ENCODE measurements around the gene MSANTD1. TPM values are rescaled to one million over a fixed set of nuclear protein-coding genes. Genes with fewer than 3 reads are reported as not detected.

The MSANTD1 gene
- total and polyA plus RNA-seq, 10 of the 15 experiments (the other 5 are each of a cell fraction or from before 2014, with no cell fraction given) = 0.07 to 0.87 (median 0.22) TPM; not detected in 2

GRCh38 chr4:3290889-3291321 lies 41.9 kb downstream of the MSANTD1 start:
- no peaks in the 10 kb centered on the region; the same call in 2 of the 3 replicates for H3K9me3 ChIP-seq (replicated peaks; ENCODE audit: control insufficient read depth, insufficient read depth, low read length)
- BruUV-seq (replicated peaks) = no TSS peak
- intact Hi-C loops (cut with micrococcal nuclease; ENCODE audit: unreplicated experiment) = no loop called here
- H2AFZ ChIP-seq (ENCODE audit: control insufficient read depth, low read depth, low read length) = no peak overlapping the region
- ATAC-seq (no peak), FAIRE-seq (no peak), DNase-seq (ENCODE audit: low read depth, low spot score) (no peak)
- H3K36me3 ChIP-seq (ENCODE audit: control insufficient read depth in 2 of 2, insufficient read depth in 2 of 2, low read length in 1 of 2) = no peaks in the 10 kb centered on the region
- no peak overlapping the region for H3K9ac ChIP-seq (ENCODE audit: control insufficient read depth, insufficient read depth, low read length)
- H3K79me2 ChIP-seq (ENCODE audit: control insufficient read depth, insufficient read depth, low read length) = no peaks in the 10 kb centered on the region
- H3K27me3 ChIP-seq (replicated peaks in 1 of 2; ENCODE audit: control insufficient read depth in 2 of 2, insufficient read depth in 2 of 2, low read length in 1 of 2) = peaks cover 2 to 7% of the 10 kb centered on the region in 2 experiments; a peak in 2 of 4 replicates
- H3K4me1 ChIP-seq (ENCODE audit: control insufficient read depth, insufficient read depth, low read length) = peaks cover 22% of the 10 kb centered on the region
- no peak overlapping the region for H3K4me2 ChIP-seq (ENCODE audit: control insufficient read depth, insufficient read depth)
- ChIA-PET SMC1A (ENCODE audit: uncharacterized antibody, unreplicated experiment) (interaction anchor here (1.9 kb wide), 1 partner anchor 11 kb away, joined by 4 read pairs; no protein-coding TSS in a partner anchor), CTCF (no interaction called here), POLR2A (interaction anchor here (0.7 kb wide), 1 partner anchor 180 kb away, joined by 5 read pairs; no protein-coding TSS in a partner anchor), RAD21 (ENCODE audit: unreplicated experiment) (no interaction called here)
- H3K4me3 ChIP-seq = no peak overlapping the region
- 84% methylated on average over 9 of the region's 9 CpGs for WGBS (ENCODE audit: insufficient coverage, insufficient replicate concordance, low lambda C conversion rate, missing lambda C conversion rate)
- H3K27ac ChIP-seq (ENCODE audit: control insufficient read depth, insufficient read depth) = no peak overlapping the region
- H4K20me1 ChIP-seq (ENCODE audit: control insufficient read depth, insufficient read depth) = no peaks in the 10 kb centered on the region
- in situ Hi-C loops (cut with MboI) = no loop called here
- TF ChIP-seq FOXK2 (IDR thresholded peaks at IDR 0.05) (no peak), PAX5 (IDR thresholded peaks at IDR 0.05; ENCODE audit: borderline replicate concordance, low read depth, low read length) (no peak), ATF2 (IDR thresholded peaks at IDR 0.05; ENCODE audit: low read length) (no peak), REST (IDR thresholded peaks at IDR 0.05; ENCODE audit: low read depth, low read length) (no peak)
